ENCODE results near the gene PDLIM5. TPM values are rescaled to one million over a fixed set of nuclear protein-coding genes. Genes with fewer than 3 reads are reported as not detected.

Gene PDLIM5
- total and polyA plus RNA-seq, 11 donors, result 262 to 1,378 (median 1,035) TPM

DNA sequence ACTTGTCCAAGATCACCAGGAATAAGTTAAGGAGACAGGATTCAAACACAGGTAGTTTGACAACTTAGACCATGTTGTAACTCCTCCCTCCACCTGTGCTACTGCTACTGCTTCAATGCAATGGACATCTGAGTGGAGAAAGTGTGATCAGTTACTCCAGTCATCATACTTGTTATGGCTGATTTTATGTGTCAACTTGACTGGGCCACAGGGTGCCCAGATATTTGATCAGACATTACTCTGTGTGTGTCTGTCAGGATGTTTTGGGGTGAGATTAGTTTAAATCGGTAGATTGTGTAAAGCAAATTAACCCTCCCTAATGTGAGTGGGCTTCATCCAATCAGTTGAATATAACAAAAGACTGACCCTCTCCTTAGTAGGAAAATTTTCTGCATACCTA lies 34.8 kb upstream of the PDLIM5 start:
- intact Hi-C loops (cut with DNase I), result no loop called here
- WGBS, 4 donors, result 90 to 100% (median 98%) methylated on average over 1 of the region's 1 CpG

DNA sequence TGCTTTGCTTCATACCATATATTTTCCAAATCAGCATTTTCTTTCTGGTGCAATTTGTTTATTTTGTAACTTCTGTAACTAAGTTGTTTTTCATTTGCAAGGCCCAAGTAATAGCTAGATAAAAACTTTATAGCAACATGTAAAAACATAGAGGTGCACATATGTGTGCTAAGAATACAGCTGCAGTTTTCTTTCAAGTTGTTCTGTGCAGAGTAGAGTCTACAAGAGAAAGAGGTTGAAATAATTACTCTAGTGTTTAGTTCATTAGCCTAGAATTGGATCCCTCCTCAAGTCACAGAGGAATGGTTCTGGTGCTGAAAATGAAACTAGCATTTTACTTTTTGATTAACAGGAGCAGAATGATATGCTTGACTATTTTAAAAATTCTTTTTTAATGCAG lies 32.2 kb upstream of the PDLIM5 start:
- TF ChIP-seq, protein P1, sequence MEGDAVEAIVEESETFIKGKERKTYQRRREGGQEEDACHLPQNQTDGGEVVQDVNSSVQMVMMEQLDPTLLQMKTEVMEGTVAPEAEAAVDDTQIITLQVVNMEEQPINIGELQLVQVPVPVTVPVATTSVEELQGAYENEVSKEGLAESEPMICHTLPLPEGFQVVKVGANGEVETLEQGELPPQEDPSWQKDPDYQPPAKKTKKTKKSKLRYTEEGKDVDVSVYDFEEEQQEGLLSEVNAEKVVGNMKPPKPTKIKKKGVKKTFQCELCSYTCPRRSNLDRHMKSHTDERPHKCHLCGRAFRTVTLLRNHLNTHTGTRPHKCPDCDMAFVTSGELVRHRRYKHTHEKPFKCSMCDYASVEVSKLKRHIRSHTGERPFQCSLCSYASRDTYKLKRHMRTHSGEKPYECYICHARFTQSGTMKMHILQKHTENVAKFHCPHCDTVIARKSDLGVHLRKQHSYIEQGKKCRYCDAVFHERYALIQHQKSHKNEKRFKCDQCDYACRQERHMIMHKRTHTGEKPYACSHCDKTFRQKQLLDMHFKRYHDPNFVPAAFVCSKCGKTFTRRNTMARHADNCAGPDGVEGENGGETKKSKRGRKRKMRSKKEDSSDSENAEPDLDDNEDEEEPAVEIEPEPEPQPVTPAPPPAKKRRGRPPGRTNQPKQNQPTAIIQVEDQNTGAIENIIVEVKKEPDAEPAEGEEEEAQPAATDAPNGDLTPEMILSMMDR (IDR thresholded peaks at IDR 0.05), result no peak
- no peak for TF ChIP-seq POLR2A (IDR thresholded peaks at IDR 0.05)
- no peaks in the 10 kb centered on the region for H3K27me3 ChIP-seq
- peaks cover 0 to 24% (median under 1%) of the 10 kb centered on the region in 12 donors for H3K9me3 ChIP-seq
- peaks cover 0 to 13% (median 0%) of the 10 kb centered on the region in 12 donors for H3K4me1 ChIP-seq
- H3K27ac ChIP-seq, result peak overlapping the region in 5 of 12 donors; percentile 7 to 41 (median 18)
- no peak overlapping the region for H3K4me3 ChIP-seq
- intact Hi-C loops (cut with DNase I), result no loop called here
- DNase-seq (no peak), ATAC-seq (peak in 2 of 4 donors; percentile 20 to 38)
- H3K36me3 ChIP-seq, result no peaks in the 10 kb centered on the region

More for the DNA sequence above, 34.8 kb upstream of the PDLIM5 start:
- no peaks in the 10 kb centered on the region for H3K27me3 ChIP-seq
- TF ChIP-seq, protein P1 (IDR thresholded peaks at IDR 0.05), result no peak
- no peak for TF ChIP-seq POLR2A (IDR thresholded peaks at IDR 0.05)
- peaks cover 0 to 10% (median 0%) of the 10 kb centered on the region in 12 donors for H3K9me3 ChIP-seq
- no peak overlapping the region for H3K27ac ChIP-seq
- ATAC-seq (no peak), DNase-seq (no peak)
- peaks cover 4 to 32% (median 17%) of the 10 kb centered on the region in 12 donors for H3K4me1 ChIP-seq
- no peak overlapping the region for H3K4me3 ChIP-seq
- H3K36me3 ChIP-seq, result no peaks in the 10 kb centered on the region

DNA sequence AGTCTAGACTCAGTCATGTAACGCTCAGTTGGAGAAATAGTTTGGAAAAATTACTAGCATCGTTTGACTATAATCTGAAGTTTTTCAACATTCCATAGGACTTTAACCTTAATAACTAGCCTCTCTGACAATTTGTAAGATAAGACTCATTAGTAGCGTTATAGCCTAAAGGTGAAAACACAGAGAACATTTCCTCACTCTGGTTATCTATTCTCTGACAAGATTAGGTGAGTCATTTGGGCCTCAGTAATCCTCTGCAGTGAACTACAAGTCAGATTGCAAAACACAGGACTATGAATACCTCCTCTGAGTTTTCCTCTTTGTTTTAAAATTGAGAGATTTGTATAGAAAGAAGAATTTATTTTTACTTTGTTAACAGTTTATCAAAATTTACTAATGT lies 31.8 kb upstream of the PDLIM5 start:
- Histone ChIP-seq H3K27me3 (no peaks in the 10 kb centered on the region), H3K9me3 (peaks cover 0 to 28% (median 1%) of the 10 kb centered on the region in 12 donors), H3K27ac (peak overlapping the region in 5 of 12 donors; percentile 7 to 41 (median 18)), H3K4me1 (peaks cover 0 to 9% (median 0%) of the 10 kb centered on the region in 12 donors), H3K36me3 (no peaks in the 10 kb centered on the region), H3K4me3 (no peak overlapping the region)
- peak in 3 of 4 donors; percentile 61 to 92 (median 91) for ATAC-seq
- no peak for DNase-seq
- intact Hi-C loops (cut with DNase I), result no loop called here
- TF ChIP-seq POLR2A (IDR thresholded peaks at IDR 0.05), result no peak
- TF ChIP-seq, protein P1 (IDR thresholded peaks at IDR 0.05), result no peak
- WGBS, 4 donors, result 37 to 51% (median 46%) methylated on average over 3 of the region's 3 CpGs

DNA sequence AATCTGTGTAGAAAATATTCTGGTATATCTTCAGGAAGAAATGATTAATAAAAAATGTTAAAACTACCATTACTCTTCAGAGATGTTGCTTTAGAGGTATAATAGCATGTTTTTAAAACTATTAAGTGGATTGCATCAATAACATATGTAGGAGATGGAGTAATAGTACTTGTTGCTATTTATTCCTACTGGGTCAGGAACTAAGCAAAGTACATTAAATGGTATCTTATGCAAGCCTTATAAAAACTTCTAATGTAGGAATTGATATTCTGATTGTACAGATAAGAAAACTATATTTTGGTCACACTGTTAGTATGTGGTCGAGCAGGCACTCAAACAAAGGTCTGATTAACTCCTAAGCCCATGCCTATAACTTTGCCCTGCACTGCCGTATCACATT lies 31.4 kb upstream of the PDLIM5 start:
- Histone ChIP-seq H3K27ac (peak overlapping the region in 3 of 12 donors; percentile 7 to 41 (median 18)), H3K4me1 (peaks cover 0 to 9% (median 0%) of the 10 kb centered on the region in 12 donors), H3K4me3 (no peak overlapping the region), H3K36me3 (no peaks in the 10 kb centered on the region), H3K27me3 (no peaks in the 10 kb centered on the region), H3K9me3 (peaks cover 0 to 32% (median 2%) of the 10 kb centered on the region in 12 donors)
- 70 to 76% (median 73%) methylated on average over 2 of the region's 2 CpGs for WGBS, 4 donors
- TF ChIP-seq, protein P1 (IDR thresholded peaks at IDR 0.05), result no peak
- no peak for TF ChIP-seq POLR2A (IDR thresholded peaks at IDR 0.05)
- ATAC-seq (no peak), DNase-seq (no peak)
- intact Hi-C loops (cut with DNase I), result no loop called here
